ENCODE measurements around the gene DBNDD1. TPM values are rescaled to one million over a fixed set of nuclear protein-coding genes. Genes with fewer than 3 reads are reported as not detected.

The DBNDD1 gene
- total and polyA plus RNA-seq, 9 donors, result 0.97 to 6.2 (median 2.1) TPM

- 72 to 81% (median 73%) methylated on average over 4 of the region's 4 CpGs for WGBS, 3 donors
- Histone ChIP-seq H3K4me3 (no peak overlapping the region), H3K27ac (no peak overlapping the region), H3K36me3 (no peaks in the 10 kb centered on the region), H3K9me3 (peaks cover 0 to 7% of the 10 kb centered on the region in 2 donors), H3K27me3 (no peaks in the 10 kb centered on the region), H3K4me1 (ENCODE audit: insufficient read depth) (no peaks in the 10 kb centered on the region)
- TF ChIP-seq, protein P1, sequence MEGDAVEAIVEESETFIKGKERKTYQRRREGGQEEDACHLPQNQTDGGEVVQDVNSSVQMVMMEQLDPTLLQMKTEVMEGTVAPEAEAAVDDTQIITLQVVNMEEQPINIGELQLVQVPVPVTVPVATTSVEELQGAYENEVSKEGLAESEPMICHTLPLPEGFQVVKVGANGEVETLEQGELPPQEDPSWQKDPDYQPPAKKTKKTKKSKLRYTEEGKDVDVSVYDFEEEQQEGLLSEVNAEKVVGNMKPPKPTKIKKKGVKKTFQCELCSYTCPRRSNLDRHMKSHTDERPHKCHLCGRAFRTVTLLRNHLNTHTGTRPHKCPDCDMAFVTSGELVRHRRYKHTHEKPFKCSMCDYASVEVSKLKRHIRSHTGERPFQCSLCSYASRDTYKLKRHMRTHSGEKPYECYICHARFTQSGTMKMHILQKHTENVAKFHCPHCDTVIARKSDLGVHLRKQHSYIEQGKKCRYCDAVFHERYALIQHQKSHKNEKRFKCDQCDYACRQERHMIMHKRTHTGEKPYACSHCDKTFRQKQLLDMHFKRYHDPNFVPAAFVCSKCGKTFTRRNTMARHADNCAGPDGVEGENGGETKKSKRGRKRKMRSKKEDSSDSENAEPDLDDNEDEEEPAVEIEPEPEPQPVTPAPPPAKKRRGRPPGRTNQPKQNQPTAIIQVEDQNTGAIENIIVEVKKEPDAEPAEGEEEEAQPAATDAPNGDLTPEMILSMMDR (IDR thresholded peaks at IDR 0.05), result no peak
- TF ChIP-seq POLR2A (IDR thresholded peaks at IDR 0.05), result no peak
- no peak for TF ChIP-seq EP300 (IDR thresholded peaks at IDR 0.05)
- intact Hi-C loops (cut with DNase I), result no loop called here
- DNase-seq, result no peak
Observed at GRCh38 chr16:90055371-90055770, 36.1 kb upstream of the DBNDD1 start.

DNA sequence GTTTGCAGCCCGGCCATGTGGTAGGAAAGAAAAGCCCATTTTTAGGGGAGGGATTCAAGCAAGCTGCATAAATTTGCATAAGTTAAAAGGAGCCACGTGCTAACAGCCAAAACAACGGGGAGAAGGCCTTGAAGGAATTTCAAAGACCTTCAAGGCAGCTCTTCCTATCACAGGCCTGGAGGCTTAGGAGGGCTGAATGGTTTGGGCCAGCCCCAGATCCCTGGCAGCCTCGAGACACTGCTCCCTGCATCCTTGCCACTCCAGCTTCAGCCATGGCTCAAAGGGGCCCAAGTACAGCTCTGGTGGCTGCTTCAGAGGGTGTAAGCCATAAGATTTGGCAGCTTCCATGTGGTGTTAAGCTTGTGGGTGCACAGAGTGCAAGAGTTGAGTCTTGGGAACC is 35.3 kb upstream of the DBNDD1 start:
- Histone ChIP-seq H3K36me3 (no peaks in the 10 kb centered on the region), H3K4me1 (ENCODE audit: insufficient read depth) (no peaks in the 10 kb centered on the region), H3K9me3 (peaks cover 0 to 7% of the 10 kb centered on the region in 2 donors), H3K4me3 (no peak overlapping the region), H3K27ac (no peak overlapping the region), H3K27me3 (no peaks in the 10 kb centered on the region)
- DNase-seq, result no peak
- TF ChIP-seq, protein P1 (IDR thresholded peaks at IDR 0.05), result no peak
- TF ChIP-seq EP300 (IDR thresholded peaks at IDR 0.05) (no peak), POLR2A (IDR thresholded peaks at IDR 0.05) (no peak)
- intact Hi-C loops (cut with DNase I), result no loop called here
- WGBS, 3 donors, result 45 to 63% (median 47%) methylated on average over 4 of the region's 4 CpGs

DNA sequence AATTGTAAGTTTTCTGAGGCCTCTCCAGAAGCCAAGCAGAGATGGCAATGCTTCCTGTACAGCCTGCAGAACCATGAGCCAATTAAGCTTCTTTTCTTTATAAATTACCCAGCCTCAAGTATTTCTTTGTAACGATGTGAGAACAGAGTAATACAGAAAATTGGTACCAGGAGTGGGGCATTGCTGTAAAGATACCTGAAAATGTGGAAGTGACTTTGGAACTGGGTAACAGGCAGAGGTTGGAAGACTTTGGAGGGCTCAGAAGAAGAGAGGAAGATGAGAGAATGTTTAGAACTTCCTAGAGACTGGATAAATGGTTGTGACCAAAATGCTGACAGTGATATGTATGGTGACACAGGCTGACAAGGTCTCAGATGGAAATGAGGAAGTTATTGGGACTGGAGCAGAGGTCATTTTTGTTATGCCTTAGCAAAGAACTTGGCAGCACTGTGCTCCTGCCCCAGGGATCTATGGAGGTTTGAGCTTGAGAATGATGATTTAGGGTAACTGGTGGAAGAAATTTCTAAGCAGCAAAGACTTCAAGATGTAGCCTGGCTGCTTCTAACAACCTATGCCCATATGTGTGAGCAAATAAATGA is 34.7 kb upstream of the DBNDD1 start:
- peaks cover 0 to 7% of the 10 kb centered on the region in 2 donors for H3K9me3 ChIP-seq
- TF ChIP-seq POLR2A (IDR thresholded peaks at IDR 0.05) (no peak), EP300 (IDR thresholded peaks at IDR 0.05) (no peak)
- TF ChIP-seq, protein P1 (IDR thresholded peaks at IDR 0.05), result no peak
- 58 to 66% (median 65%) methylated on average over 1 of the region's 1 CpG for WGBS, 3 donors
- no peak for DNase-seq
- no peak overlapping the region for H3K4me3 ChIP-seq
- no peaks in the 10 kb centered on the region for H3K4me1 ChIP-seq (ENCODE audit: insufficient read depth)
- no peaks in the 10 kb centered on the region for H3K27me3 ChIP-seq
- no peaks in the 10 kb centered on the region for H3K36me3 ChIP-seq
- no peak overlapping the region for H3K27ac ChIP-seq
- intact Hi-C loops (cut with DNase I), result no loop called here

GRCh38 chr16:90050969-90051368 is 31.7 kb upstream of the DBNDD1 start:
- Histone ChIP-seq H3K4me1 (ENCODE audit: insufficient read depth) (peaks cover 6% of the 10 kb centered on the region), H3K9me3 (peaks cover 0 to 7% of the 10 kb centered on the region in 2 donors), H3K36me3 (no peaks in the 10 kb centered on the region), H3K27ac (no peak overlapping the region), H3K27me3 (no peaks in the 10 kb centered on the region), H3K4me3 (no peak overlapping the region)
- intact Hi-C loops (cut with DNase I), result no loop called here
- TF ChIP-seq POLR2A (IDR thresholded peaks at IDR 0.05) (no peak), EP300 (IDR thresholded peaks at IDR 0.05) (no peak)
- TF ChIP-seq, protein P1 (IDR thresholded peaks at IDR 0.05), result no peak
- 89 to 91% (median 90%) methylated on average over 10 of the region's 10 CpGs for WGBS, 3 donors
- DNase-seq, result no peak

Measured in ovary (tissue), 9 donors.